Right kidney (tissue), 1 donor: Measurements from ENCODE around the gene LYPD3.

Source experiments
- DNase-seq: peaks from one replicate; pipeline ENCODE4 v3.0.0-alpha.2; 2016

LYPD3 gene

GRCh38 chr19:43486412-43486811, 21.0 kb upstream of the LYPD3 start:
- DNase-seq = no peak

DNA sequence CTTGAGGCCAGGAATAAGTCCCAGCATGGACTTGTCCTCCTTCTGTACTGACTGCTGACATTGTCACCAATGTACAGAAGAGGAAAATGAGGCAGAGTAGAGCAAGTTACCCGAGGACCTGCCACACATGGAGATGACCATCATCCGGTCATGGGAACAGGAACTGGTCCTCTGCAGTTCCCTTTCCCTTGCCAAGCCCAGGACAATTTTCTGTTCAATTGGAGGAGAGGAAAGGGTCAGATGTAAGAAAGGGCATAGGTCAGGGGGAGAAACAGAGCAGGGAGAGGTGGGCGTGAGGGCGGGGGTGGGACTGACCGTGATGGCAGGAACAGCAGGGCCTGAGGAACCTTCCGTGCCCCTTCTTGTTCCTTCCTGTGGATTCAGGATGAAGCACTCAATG, 20.5 kb upstream of the LYPD3 start:
- DNase-seq = no peak

- DNase-seq = no peak
These were observed 17.9 kb upstream of the LYPD3 start for GRCh38 chr19:43483281-43483680.

GRCh38 chr19:43482193-43482592, 16.8 kb upstream of the LYPD3 start:
- no peak for DNase-seq

- DNase-seq = no peak
These were observed 16.3 kb upstream of the LYPD3 start for GRCh38 chr19:43481701-43482100.

DNA sequence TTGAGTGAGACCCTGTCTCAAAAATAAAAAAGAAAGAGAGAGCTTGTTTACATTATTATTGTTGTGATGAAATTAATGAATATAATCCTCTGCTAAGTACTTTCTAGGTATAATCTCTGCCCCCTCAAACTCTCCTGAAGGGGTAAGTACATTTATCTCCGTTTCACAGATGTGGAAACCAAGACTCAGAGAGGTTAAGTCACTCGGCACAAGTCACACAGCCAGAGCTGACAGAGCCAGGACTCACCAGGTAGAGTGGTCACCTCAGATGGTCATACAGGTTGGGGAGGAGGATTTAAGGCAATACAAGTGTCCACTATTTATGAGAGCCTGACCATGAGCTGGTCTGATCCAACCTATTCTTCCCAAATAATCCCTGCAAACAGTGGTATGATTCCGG, 15.2 kb upstream of the LYPD3 start:
- DNase-seq = no peak

DNA sequence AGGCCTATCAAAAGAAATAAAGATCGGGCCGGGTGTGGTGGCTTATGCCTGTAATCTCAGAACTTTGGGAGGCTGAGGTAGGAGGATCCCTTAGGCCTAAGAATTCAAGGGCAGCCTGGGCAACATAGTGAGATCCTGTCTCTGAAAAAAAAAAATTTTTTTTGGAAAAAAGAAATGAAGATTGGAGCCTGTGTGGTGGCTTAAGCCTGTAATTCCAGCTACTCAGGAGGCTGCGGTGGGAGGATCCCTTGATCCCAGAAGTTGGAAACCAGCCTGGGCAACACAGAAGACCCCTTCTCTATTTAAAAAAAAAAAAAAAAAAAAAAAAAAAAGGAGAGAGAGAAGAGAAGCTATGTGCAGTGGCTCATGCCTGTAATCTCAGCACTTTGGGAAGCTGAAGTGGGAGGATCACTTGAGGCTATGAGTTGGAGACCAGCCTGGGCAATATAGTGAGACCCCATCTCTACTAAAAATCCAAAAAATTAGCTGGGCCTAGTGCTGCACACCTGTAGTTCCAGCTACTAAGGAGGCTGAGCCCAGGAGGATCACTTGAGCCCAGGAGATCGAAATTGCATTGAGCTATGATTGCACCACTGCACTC, 14.7 kb upstream of the LYPD3 start:
- DNase-seq = no peak

- no peak for DNase-seq
These were observed 13.8 kb upstream of the LYPD3 start for GRCh38 chr19:43479226-43479625.

DNA sequence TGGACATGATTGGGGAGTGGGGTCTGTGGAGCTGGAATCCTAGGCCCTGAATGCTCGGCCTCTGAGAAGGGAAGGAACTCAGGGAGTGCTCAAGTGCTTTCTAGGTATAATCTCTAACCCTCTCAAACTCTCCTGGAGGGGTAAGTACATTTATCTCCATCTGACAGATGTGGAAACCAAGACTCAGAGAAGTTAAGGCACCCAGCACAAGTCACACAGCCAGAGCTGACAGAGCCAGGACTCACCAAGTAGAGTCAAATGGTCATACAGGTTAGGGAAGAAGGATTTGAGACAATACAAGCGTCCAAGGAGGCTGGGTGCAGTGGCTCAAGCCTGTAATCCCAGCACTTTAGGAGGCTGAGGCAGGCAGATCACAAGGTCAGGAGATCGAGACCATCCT, 12.9 kb upstream of the LYPD3 start:
- no peak for DNase-seq

- DNase-seq = no peak
These were observed 11.2 kb upstream of the LYPD3 start for GRCh38 chr19:43476606-43477005.

DNA sequence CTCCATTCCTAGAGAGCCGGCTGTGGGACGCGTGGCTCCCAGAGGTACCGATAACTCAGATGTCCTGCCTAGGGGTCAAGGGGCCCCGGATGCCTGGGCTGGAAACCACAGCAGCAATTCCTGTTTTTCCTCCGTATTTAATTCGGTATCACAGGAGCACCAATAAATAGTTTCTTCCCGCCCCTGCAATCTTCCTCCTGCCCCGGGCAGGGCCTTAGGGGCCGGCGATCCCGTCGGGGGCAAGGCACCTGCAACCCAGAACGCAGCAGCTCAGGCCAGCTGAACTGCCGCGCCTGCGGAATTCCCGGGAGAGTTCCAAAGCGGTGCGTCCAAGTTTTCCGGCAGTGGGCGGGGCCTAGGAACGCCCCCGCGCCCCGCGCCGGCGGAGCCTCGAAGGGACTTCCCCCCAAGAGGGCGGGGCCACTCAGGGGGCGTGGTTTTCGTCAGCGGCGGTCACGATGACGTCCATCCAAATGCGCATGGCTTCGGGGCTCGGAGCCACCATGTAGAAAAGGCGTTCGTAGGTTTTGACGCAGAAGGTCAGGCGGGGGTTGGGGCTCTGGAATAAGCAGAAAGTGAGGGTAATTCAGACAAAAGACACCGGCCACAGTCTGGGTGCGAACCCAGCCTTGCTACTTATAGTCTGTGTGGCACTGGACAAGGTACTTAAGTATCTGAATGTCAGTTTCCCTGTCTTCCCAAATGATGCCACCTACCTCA, 9.7 kb upstream of the LYPD3 start:
- DNase-seq = peak; percentile 83

DNA sequence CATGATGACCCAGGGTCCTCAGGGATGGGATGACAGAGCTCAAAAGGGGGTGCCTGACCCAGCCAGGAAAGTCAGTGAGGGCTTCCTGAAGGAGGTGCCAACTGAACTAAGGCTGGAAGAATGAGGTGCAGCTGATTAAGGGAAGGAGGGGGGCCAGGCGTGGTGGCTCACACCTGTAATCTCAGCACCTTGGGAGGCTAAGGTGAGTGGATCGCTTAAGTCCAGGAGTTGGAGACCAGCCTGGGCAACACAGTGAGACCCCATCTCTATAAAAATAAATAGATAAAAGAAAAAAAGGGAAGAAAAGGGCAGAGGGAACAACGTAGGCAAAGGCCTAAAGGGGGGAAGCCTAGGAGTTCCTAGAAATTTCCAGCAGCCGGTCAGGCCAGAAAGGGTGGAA, 9.1 kb upstream of the LYPD3 start:
- no peak for DNase-seq

- no peak for DNase-seq
These were observed 5.7 kb upstream of the LYPD3 start for GRCh38 chr19:43471091-43471490.

DNA sequence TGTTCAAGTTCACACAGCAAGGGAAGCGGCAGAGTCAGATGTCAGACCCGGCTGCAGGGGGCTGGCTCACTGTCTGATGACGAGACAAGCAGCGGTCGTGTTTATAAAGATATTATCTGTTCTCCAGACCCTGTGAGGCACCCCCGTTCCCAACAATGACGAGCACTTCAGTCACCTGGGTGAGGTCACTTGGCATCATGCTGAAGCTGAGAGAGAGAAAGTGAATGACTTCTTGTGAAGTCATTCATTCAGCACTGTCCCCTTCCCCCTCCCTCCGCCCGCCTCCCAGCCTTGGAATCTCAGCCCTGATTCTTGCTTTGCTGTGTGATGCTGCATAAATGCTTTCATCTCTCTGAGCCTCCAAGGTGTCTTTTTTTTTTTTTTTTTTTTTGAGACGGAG, 4.9 kb upstream of the LYPD3 start:
- DNase-seq = no peak

DNA sequence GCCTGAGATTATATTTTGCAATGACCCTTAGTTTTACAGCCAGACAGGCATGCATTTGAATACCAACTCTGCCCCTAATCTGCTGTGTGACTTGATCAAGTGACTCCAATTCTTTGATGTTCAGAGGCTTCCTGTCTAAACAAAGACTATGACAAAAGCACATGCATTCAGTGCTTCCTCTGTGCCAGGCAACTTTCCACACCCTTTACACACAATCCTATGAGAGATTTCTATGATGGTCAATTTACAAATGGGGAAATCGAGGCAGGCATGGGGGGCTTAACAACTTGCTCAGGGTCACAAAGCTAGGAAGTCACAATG, 3.7 kb upstream of the LYPD3 start:
- DNase-seq = no peak

DNA sequence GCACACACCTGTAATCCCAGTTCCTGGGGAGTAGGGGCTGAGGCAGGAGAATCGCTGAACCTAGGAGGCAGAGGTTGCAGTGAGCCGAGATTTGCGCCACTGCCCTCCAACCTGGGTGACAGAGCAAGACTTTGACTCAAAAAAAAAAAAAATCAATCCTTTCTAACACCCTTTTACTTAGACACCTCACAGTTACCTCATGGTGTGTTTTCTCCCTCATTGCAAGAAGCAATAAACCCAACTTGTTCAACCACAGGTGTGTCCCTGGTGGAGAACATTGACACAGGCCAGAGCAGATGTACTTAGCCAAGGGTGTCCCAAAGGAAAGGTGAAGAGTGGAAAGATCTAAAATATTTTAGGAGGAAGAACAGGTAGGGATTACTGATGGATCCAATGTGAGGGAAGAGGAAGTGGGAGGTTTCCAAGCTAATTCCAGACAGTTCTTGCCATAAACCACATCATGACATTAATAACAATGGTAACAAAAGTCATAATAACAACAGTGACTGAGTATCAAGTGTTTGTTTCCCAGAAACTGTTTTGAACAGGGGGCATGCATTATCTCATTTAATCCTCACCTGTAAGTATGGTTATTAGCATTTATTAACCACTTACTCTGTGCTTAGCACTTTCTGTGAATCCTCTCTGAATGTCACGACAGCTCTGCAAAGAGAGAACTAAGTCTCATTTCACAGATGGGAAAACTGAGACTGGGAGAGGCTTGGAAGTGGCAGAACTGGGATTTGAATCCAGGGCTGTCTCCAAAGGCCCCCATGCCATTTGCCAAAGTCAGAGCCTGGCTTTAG, 3.1 kb upstream of the LYPD3 start:
- no peak for DNase-seq

DNA sequence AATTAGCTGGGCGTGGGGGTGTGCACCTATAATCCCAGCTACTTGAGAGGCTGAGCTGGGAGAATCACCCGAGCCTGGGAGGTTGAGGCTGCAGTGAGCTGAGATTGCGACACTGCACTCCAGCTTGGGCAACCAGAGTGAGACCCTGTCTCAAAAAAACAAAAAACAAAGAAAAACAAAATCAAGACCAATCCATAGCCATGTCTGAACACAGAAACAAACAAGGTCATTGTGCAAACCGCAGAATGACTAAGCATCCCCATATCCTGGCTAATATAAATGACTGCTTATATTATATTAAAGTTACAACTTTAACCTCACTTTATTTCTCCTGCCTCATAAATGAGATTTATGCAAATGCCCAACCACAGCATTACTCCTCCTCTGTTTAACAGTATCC, 2.3 kb upstream of the LYPD3 start:
- no peak for DNase-seq

GRCh38 chr19:43467276-43467675, 1.9 kb upstream of the LYPD3 start:
- DNase-seq = no peak

DNA sequence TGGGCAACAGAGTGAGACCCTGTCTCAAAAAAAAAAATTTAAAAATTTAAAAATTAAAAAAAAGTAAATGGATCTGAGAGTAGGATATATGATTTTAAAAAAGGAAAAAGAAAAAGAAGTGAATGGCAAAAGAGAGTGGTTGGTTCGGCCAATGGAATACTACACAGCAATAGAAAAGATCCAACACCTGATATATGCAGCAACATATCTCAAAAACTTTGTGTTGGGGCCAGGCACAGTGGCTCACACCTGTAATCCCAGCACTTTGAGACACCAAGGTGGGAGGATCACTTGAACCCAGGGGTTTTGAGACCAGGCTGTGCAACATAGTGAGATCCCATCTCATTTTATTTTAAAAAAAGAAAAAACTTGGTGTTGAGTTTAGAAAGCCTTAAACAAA, 1.4 kb upstream of the LYPD3 start:
- DNase-seq = no peak

DNA sequence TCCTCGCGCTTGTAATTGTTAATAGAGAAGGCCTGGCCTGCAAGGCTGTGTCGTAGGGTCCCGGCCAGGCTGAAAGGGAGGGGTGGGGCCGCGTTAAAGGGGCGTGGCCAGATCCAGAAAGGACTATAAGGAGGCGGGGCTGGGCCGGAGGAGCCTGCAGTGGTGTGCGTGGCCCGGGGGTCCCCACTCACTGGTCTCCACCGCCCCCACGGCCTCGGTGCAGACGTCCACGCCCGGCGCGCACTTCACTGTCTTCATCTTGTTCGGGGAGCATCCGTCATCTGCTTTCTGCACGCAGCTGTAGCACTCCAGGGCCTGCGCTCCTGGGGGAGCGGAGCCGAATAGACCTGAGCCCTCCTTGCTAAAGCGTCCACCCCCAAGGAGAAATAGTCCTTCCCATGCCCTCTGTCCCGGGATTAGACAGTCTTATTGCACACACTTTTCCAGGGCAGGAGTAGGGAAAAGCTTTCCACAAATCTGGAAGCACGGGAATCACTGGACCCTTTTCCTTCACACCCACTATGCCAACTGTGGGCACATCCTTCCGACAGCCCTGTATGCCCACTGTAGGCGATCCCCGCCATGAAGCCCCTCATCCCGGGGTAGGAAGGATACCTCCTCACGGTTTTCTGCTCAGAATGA, 1.2 kb downstream of the LYPD3 start:
- DNase-seq = no peak

DNA sequence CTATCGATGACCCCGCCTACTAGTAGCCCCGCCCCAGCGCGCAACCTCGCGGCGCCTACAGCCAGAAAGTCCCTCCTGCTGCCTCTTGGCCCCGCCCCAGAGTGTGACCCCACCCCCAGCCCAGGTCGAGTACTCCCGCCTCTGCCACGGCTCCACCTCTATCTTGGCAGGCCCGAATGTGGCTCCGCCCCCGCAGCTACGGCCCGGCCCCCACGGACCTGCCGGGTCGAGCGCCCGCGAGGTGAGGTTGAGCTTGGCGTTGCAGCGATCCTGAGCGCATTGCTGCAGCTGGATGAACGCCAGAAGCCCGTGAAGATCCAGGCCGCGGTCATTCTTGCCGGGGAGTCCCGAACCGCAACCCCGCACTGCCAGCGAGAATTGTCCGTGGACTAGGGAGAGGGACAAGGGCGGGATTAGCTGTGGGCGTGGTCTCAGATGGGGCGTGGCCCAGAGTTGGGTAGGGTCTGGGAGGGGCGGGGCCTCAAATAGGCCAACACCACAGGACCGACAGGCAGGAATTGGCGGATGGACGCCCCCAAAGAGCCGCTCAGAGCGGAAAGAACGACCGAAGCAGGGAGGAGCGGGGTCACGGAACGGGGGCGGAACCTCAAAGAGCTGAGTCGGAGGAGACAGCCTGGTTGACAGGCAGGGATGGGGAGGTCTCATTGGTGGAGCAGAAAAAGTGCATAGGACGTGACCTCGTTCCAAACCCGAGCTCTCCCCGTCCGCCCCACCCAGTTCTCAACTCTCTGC, 1.9 kb downstream of the LYPD3 start:
- DNase-seq = peak; percentile 98

GRCh38 chr19:43462785-43463380, 2.5 kb downstream of the LYPD3 start:
- peak; percentile 80 for DNase-seq
